Stimulated activated CD8-positive, alpha-beta memory T cell treated with anti-CD3 and anti-CD28 coated beads, Interleukin-7, amount 100 ng/mL, for 48 hours (primary cell): ENCODE data around the gene GRIN2D.
"Not testable (repeated sequence)": the region's sequence is repeated elsewhere in the genome, so short reads cannot be mapped to it uniquely, and the experiment has no call there.

Experiments
- DNase-seq, 2 donors: peaks; one replicate each; pipeline ENCODE4 v3.0.0-alpha.2; 2020; ENCODE audit warnings: low read depth in 1 of 2; ENCODE audit errors: extremely low read depth in 1 of 2

The GRIN2D gene

DNA sequence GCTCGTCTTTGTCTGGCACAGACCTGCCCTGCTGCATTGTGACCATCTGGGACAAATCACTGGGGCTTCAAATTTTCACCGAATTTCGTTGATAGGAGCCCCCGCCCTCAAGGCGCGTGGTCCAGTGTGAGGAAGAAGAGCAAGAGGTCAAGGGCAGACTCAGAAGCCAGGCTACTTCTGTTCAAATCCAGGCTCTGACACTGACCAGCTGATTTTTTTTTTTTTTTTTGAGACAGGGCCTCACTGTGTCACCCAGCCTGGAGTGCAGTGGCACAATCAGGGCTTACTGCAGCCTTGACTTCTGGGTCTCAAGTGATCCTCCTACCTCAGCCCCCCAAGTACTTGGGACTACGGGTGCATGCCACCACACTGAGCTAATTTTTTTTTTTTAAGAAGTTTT, 22.1 kb upstream of the GRIN2D start:
- no peak for DNase-seq

DNA sequence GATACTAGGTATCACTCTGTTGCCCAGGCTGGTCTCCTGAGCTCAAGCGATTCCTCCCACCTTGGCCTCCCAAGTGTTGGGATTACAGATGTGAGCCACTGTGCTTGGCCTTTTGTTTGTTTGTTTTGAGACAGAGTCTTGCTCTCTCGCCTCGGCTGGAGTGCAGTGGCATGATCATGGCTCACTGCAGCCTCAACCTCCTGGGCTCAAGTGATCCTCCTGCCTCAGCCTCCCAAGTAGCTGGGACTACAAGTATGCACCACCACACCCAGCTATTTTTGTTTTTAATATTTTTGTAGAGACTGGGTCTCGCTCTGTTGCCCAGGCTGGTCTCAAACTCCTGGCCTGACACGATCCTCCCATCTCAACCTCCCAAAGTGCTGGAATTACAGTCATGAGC, 21.7 kb upstream of the GRIN2D start:
- not testable (repeated sequence) for DNase-seq

DNA sequence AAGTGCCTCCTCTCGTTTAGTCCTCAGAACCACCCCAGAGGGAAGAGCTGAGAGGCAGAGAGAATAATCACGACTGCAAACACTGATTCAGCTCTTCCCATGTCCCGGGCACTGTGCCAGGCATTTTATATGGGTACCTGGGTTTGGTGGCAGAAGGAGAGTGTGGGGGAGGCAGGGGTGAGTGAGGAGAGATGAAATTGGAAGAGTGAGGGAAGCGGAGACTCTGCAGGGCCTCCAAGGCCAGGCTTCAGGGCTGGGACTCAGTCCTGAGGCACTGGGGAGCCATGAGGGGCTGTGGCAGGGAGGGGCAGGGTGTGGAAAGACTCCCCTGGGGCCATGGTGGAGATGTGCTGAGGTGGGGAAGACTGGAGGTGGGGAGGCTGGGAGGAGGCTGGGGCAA, 20.6 kb upstream of the GRIN2D start:
- no peak for DNase-seq

DNA sequence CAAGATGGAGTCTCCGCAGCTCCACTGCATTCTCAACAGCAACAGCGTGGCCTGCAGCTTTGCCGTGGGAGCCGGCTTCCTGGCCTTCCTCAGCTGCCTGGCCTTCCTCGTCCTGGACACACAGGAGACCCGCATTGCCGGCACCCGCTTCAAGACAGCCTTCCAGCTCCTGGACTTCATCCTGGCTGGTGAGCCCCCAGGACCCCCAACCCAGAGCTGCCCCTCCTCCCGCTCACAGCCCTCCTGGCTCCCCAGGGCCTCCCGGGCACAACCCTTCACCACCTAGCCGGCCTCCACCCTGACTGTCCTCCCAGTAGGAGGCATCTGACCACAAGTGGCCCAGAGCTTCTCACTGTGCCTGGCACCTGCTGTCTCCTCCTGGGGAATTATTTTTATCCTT, 19.9 kb upstream of the GRIN2D start:
- no peak for DNase-seq

DNA sequence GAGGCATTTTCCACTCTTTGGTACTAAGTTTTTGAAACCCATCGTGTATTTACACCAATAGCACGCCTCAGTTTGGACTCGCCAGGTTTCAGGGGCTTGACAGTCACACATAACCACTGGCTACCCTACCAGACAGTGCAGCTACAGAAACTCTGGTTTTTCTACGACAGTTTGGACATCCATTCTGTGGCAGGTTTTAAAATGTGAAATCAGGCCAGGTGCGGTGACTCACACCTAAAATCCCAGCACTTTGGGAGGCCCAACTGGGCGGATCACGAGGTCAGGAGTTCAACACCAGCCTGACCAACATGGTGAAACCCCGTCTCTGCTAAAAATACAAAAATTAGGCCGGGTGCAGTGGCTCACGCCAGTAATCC, 15.3 kb upstream of the GRIN2D start:
- DNase-seq = no peak

DNA sequence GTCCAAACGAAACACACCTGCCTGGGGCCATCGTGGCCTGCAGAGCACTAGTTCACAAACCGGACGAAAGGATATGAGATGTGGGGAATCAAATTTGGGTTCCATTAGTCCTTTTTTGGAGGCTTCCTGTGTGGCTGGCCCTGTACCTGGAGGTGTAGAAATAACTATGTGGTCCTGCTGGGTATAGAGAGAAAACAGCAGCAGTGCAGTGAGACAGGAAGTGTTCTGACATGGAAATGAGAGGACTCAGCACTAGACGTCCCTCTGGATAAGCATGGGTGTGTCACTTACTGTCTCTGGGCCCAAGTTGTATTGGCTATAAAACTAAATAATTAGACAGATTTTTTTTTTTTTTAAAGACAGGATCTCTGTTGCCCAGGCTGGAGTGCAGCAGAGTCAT, 14.4 kb upstream of the GRIN2D start:
- no peak for DNase-seq

DNA sequence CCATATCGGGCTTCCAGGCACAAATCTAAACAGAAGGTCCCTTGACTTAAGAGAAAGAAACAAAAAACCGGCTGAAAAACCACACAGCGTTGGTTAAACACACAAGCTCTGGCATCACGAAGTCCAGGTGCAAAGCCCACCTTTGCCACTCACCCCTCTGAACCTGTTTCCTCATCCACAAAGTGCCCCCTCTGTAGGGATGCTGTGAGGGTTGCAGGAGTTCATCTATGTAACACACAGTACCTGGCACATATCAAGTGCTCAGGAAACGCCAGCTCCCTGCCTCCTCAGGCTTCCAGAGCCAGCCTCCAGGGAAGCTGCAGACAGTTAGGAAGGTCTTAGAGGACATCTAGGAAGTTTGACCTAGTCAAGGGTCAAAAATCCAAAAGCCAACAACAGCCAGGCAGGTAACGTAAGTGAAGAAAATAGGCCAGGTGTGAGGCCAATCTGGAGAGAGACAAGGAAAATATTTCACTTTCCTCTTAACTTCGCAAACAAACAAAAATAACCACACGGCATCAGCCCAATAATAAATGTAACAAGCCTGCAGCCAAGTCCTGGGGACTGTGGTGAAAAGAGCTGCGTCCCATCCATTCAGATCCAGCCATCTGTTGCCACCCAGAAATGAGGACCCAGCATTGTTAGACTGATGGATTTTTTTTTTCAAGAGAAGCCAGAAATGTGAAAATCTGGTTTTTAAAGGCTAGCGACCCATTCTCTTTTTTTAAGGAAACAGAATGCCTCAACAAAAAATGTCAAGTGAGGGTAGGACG, 12.1 kb upstream of the GRIN2D start:
- DNase-seq = no peak

DNA sequence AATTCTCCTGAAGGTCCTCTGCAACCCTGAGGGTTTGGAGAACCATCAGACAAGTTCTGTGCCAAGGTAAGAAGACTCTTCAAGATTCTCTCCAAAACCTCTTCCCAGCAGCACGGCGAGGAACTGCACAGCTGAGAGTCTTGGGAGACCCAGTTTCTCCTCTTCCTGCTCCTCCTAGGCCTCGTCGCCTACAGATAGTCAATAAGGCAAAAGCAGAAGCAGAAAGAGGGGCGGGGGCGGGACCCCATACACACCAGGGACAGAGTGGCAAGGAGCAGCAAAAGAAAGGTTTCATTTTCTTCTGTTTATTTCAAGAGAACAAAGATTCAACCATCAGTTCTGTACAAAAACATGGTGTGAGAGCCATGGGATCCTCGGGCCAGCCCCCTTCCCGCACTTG, 11.2 kb upstream of the GRIN2D start:
- DNase-seq = no peak

DNA sequence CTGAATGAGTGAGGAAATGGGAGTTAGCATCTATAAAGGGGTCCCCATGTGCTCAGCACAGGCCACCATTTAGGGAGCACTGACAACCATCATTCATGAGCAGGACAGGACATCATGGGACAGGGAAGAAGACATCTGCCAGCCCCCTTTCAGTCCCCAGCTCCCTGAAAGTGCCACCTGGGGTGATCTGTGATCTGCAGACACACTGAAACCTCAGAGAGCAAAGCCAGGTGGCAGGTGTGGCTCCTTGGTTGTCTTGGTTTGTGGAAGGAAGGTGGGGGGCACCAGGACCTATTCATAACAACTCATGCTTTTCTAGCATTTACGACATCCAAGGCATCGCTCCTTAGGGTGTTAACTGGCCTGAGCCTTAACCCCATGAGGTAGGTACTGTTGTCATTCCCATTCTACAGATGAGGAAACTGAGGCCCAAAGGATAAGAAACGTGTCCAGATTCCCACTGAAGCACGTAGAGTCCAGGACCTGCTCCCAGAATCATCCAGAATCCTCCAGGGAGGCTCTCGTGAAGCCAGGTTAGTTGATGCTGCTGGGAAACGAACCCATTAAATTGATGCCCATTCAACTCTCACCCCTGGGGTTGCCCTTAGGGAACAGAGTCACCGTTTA, 7.9 kb upstream of the GRIN2D start:
- no peak for DNase-seq

DNA sequence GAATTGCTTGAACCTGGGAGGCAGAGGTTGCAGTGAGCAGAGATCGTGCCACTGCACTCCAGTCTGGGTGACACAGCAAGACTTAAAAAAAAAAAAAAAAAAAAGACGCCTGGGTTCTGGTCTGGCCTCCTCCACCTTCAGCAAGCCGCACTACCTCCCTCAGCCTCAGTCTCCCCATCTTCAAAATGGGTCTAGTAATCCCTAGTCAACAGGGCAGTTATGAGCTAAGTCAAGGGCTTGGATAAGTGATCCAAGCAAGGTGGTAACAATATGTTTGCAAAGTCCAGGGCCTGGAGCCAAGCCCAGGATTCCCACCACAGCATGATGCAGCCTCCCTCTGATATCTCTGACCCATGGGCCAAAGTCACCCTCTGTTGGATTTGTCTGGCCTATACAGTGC, 6.5 kb upstream of the GRIN2D start:
- no peak for DNase-seq

DNA sequence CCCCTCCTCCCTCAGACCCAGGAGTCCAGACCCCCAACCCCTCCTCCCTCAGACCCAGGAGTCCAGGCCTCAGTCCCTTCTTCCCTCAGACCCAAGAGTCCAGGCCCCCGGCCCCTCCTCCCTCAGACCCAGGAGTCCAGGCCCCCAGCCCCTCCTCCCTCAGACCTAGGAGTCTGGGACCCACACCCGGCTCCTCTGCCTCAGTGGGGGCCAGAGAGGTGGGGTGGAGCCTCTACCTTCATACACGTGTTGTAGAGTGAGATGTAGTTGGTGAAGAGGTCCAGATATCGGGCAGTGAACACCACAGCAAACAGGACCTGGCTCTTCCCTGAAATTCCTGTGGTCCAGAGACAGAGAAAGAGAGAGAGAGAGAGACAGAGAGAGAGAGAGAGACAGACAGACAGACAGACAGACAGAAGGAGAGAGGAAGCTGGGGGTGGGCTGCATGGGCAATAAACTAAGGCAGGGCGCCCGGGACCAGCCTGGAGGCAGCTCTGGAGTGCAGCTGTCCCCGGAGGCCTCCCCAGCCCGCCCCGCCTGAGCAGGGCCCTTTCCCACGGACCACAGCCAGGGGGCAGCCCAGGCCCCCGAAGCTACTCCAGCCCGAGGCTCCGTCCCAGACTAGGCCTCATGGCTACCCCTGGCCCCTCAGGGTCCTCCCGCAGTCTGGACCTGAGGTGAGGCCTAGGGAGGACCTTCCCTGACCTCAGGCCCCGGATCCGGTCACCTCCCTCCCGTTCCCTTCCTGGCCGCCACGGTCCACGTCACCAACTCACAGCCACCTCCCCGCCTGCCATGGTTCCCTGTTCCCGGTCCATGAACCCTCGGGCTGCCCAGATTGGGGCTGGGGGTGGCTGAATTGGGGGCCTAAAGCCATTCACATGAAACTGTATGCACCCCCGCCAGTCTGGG, 3.0 kb upstream of the GRIN2D start:
- DNase-seq = no peak

DNA sequence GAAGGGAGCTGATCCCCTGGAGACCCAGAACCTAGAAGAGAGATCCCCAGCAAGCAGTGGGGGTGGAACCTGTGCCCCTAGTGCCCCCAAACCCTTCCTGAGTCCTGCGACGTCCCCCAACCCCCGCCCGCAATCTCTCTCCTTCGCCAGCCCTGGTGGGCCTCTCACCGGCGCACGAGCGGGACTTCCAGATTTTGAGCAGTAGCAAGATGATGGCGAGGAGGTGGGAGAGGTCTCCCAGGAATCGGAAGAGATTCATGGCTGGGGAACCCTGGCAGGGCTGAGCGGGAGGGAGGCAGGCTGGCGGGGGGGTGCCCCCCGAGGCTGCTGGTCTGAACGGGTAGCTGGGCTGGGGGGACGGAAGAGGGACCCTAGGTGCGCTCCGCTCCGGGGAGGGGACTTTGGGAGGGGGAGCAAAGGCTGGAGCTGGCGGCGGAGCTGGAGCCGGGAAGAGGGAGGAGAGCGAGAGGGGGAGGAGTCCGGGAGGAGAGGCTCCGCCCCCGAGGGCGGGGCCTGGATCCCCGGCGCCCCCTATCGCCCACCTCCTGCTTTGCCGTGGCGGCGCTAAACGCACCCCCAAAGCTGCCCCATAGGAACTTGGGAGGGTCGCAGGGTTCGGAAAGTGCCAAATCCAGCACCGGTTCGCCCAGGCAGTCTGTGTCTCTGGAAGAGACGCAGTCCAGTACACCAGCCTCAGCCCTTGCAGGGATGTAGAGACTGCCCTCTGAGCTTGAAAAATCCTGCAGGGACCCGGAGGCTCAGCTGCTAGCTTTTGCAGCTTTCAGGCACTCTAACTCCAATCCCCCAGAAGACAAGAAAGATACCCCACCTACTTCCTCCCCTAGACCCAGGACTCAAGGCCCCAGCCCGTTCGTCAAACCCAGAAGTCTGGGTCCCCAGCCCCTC, 2.1 kb upstream of the GRIN2D start, which contains the start of gene KDELR1:
TSS of gene KDELR1 (minus strand) at position 452 of the 906 bp plus-strand sequence. CDS start at position 259, 193 bp downstream.
- DNase-seq = no peak

DNA sequence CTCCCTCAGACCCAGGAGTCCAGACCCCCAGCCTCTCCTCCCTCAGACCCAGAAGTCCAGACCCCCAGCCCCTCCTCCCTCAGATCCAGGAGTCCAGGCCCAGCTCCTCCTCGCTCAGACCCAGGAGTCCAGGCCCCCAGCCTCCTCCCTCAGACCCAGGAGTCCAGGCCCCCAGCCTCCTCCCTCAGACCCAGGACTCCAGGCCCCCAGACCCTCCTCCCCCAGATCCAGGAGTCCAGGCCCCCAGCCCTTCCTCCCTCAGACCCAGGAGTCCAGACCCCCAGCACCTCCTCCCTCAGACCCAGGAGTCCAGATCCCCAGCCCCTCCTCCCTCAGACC, 1.5 kb upstream of the GRIN2D start:
- not testable (repeated sequence) for DNase-seq

DNA sequence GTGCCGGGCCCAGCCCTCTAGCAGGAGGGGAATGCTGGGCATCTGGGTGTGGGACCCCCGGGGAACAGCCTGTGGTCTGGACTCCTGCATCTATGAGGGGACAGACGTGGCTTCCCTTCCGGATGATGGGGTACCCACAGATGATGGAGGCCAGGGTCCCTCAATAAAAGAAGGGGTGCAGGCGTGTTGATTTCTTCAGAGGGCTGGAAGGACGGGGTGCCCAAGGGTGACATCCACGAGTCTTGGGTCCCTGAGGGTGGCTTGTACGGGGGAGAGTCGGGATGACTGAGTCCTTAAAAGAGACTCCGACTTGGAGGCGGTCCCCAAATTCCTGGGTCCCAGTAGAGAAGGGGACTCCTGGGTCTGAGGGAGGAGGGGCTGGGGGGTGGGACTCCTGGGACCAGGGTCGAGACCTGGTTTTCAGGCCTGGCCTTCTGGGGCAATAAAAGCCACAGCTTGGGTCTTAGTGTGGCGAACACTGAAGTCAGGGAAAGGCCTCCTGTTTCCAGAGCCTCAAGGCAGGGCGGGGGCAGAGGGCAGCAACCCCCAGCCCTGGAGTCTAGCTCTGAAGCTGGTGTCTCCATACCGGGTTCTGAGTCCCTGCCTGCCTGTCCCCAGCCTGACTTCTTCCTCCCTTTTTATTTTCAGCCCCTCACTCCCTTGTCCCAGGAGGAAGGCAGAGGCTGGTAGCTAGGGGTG, 459 bp upstream of the GRIN2D start:
- no peak for DNase-seq

DNA sequence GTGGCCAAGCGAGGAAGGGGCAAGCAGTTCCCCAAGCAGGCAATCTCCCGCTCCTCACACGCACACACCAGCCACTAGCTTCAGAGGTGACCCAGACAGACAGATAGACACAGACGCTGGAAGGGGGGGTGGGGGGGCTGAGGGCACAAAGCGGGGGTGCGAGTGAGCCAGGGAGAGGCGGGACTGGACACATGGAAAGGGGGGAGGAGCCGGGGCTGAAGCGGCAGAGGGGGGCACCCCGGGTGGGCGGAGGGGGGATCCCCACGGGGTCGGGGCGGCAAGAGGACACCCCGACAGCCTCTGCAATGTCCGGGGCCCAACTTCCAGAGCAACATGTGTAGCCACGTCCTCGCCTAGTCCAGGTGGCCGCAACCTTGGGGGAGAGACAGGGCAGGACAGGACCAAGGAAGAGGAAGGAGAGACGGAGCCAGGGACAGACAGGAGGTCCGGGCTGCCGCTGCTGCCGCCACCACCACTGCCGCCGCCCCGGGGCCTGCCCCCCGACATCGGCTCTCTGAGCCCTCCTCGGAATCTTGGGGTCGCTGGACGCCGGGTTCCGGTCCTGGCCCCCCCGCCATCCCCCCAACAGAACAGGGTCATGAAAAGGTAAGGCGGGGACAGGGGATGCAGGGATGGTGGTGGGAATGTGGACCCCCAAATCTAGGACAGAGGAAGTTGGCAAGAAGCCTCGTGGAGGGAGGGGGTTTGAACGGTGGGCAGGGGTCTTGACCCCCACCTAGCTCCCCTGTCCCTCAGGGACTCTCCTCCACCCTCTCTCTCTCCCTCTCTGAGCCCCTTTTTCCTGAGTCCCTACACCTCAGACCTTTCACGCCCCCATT, 1.1 kb downstream of the GRIN2D start:
- no peak for DNase-seq

DNA sequence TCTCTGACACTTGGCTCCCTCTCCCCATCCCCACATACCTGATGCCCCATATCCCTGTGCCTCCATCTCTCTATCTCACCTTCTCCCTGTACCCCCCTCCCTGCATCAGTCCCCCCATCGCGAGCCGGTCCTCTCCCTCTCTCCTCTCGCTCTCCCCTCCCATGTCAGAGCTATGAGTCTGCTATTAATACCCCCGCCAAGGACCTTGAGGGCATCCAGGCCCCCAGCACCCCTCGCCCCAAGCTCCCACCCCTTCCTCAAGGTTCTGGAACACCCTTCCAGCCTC, 1.6 kb downstream of the GRIN2D start:
- DNase-seq = no peak

DNA sequence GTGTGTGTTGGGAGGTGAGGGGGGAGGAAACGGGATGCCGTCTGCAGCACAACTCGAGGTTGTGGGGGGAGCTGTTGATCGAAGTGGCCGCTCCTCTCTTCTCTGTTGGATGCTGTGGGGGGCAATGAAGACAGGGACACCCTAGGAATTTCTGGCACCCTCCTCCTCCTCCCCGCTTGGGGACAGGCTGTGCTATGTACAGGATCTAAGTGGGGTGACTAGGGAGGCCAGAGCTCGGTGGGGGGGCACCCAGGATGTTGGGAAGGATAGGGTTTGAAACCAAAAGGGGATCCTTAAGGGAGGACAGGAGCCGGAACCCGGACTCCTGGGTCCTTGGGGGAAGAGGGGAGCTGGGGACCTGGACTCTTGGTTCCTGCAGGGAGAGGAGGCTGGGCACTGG, 2.0 kb downstream of the GRIN2D start:
- no peak for DNase-seq

DNA sequence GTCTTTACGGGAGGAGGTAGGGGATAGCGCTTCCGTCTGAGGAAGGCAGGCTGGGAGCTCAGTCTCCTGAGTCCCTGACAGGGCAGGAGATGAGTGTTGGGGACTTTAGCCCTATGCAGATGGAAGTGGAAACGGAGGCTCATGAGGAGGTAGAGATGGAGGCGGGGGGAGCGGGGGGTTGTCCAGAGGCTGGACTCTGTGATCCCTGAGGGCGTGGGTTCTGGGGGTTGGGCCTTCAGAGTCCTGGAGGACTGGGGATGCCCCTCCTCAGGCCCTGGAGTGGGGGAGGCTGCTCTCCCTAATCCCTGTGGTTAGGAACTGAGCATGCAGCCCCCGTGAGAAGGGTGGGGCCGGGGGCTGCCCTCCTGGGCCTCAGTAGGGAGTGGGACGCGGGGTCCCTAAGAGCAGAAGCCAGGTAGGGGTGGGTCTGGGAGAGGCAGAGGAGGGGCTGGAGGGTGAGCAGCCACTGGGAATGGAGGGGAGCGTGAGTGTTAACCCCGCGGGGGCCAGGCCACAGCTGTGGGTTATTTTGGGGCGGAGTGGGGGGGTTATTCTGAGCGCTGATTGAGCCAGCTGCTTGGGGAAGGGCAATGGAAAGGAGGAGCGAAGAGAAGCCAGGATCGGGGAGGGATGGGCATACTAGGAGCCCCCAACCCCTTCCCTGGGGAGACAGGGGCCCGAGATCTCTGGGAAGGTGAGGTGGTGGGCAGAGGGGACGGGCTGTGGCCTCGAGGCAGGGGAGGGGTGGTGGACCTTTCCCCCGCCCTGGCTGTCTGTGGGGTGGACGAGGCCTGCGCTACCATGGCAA, 2.8 kb downstream of the GRIN2D start:
- no peak for DNase-seq

DNA sequence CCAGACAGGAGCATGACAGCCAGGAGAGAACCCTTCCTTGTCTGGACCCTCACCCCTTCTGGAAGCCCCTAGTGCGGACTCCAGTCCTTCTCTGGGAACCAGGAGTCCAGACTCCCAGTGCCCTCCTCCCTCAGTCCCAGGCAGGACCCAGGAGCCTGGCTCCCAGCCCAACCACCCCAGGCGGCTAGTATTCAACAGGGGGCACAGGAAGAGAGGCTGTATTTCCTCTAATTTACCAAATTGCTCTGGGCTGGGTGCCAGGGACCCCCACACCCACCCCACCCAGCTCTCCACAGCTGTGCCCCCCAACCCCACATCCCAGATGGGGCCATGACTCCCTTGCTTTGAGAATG, 3.3 kb downstream of the GRIN2D start:
- no peak for DNase-seq
